A673 (cell line): ENCODE data around the gene EIF4EBP3.

Source experiments
- CTCF ChIP-seq: fragments of 300-800, 200-600 bp; sonication (generic); conservative IDR thresholded peaks from 2 replicates; pipeline ENCODE4 v1.5.1; 2017; ENCODE audit warnings: low read depth, mild to moderate bottlenecking, antibody characterized with exemption, low read length, moderate library complexity, mixed read lengths
- EZH2 ChIP-seq: fragments of 200-600 bp; sonication (generic); IDR thresholded peaks from 2 replicates; pipeline ENCODE4 v1.6.1; 2017; ENCODE audit warnings: borderline replicate concordance, low read depth, mild to moderate bottlenecking, mixed read lengths, antibody characterized with exemption, low read length; ENCODE audit not compliant: poor library complexity, severe bottlenecking

- no peak for TF ChIP-seq CTCF
- no peak for TF ChIP-seq EZH2
These were observed 29.3 kb downstream of the EIF4EBP3 start for GRCh38 chr5:140576776-140577201.
